ENCODE measurements around the gene TRPM7. TPM values are rescaled to one million over a fixed set of nuclear protein-coding genes. Genes with fewer than 3 reads are reported as not detected.

The TRPM7 gene
- total RNA-seq, 3 donors from 2014 or later (not counting 1 experiment from before 2014, with no cell fraction given), result 41.8 to 54.4 (median 50.9) TPM

- TF ChIP-seq, protein P1, sequence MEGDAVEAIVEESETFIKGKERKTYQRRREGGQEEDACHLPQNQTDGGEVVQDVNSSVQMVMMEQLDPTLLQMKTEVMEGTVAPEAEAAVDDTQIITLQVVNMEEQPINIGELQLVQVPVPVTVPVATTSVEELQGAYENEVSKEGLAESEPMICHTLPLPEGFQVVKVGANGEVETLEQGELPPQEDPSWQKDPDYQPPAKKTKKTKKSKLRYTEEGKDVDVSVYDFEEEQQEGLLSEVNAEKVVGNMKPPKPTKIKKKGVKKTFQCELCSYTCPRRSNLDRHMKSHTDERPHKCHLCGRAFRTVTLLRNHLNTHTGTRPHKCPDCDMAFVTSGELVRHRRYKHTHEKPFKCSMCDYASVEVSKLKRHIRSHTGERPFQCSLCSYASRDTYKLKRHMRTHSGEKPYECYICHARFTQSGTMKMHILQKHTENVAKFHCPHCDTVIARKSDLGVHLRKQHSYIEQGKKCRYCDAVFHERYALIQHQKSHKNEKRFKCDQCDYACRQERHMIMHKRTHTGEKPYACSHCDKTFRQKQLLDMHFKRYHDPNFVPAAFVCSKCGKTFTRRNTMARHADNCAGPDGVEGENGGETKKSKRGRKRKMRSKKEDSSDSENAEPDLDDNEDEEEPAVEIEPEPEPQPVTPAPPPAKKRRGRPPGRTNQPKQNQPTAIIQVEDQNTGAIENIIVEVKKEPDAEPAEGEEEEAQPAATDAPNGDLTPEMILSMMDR (IDR thresholded peaks at IDR 0.05), result no peak
- Histone ChIP-seq H3K36me3 (ENCODE audit: control insufficient read depth, insufficient read depth, low read length) (no peaks in the 10 kb centered on the region), H3K4me3 (ENCODE audit: low read length) (no peak overlapping the region), H3K9me3 (ENCODE audit: control insufficient read depth, insufficient read depth, low read length) (no peaks in the 10 kb centered on the region), H3K27ac (ENCODE audit: low read length) (no peak overlapping the region), H3K4me1 (ENCODE audit: control insufficient read depth, insufficient read depth, low read length) (no peaks in the 10 kb centered on the region), H3K27me3 (ENCODE audit: control insufficient read depth, insufficient read depth, low read length) (no peaks in the 10 kb centered on the region)
- H3K27me3 Mint-ChIP-seq (ENCODE audit: low read depth in 2 of 2), result peaks cover 0 to 10% of the 10 kb centered on the region in 2 donors
- WGBS (ENCODE audit: insufficient coverage), result 86% methylated on average over 1 of the region's 2 CpGs
- H3K36me3 Mint-ChIP-seq, result no peaks in the 10 kb centered on the region
- no peaks in the 10 kb centered on the region for H3K4me1 Mint-ChIP-seq
- ATAC-seq (no peak), DNase-seq (no peak)
- H3K9me3 Mint-ChIP-seq, result no peaks in the 10 kb centered on the region
- H3K27ac Mint-ChIP-seq, result no peak overlapping the region
- no peak overlapping the region for H3K4me3 Mint-ChIP-seq
- intact Hi-C loops (cut with micrococcal nuclease), result no loop called here
Observed at GRCh38 chr15:50542887-50543210, 143.7 kb downstream of the TRPM7 start.

- ATAC-seq, result no peak
- TF ChIP-seq, protein P1 (IDR thresholded peaks at IDR 0.05), result no peak
Observed at GRCh38 chr15:50531766-50532165, 154.8 kb downstream of the TRPM7 start.

DNA sequence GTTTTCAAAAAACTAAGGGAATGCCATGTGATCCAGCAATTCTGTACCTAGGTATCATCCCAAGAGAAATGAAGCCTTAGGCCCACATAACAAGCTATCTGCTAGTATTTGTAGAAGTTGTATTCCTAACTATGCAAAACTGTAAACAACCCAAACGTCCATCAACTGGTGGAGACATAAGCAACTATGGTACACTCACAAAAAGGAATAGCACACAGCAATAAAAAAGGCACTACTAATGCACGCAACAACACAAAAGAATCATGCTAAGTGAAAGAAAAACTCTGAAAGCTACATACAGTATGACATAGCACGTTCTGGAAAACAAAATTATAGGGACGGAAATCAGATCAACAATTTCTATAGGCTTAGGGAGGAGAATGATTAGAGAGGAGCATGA, 155.4 kb downstream of the TRPM7 start:
- Histone ChIP-seq H3K27ac (ENCODE audit: low read length) (no peak overlapping the region), H3K36me3 (ENCODE audit: control insufficient read depth, insufficient read depth, low read length) (no peaks in the 10 kb centered on the region), H3K27me3 (ENCODE audit: control insufficient read depth, insufficient read depth, low read length) (no peaks in the 10 kb centered on the region), H3K9me3 (ENCODE audit: control insufficient read depth, insufficient read depth, low read length) (no peaks in the 10 kb centered on the region), H3K4me3 (ENCODE audit: low read length) (no peak overlapping the region), H3K4me1 (ENCODE audit: control insufficient read depth, insufficient read depth, low read length) (no peaks in the 10 kb centered on the region)
- Mint-ChIP-seq H3K4me1 (no peaks in the 10 kb centered on the region), H3K4me3 (no peak overlapping the region), H3K27me3 (ENCODE audit: low read depth in 2 of 2) (peaks cover 0 to 3% of the 10 kb centered on the region in 2 donors), H3K9me3 (no peaks in the 10 kb centered on the region), H3K36me3 (no peaks in the 10 kb centered on the region), H3K27ac (no peak overlapping the region)
- WGBS (ENCODE audit: insufficient coverage), result 96% methylated on average over 3 of the region's 4 CpGs
- TF ChIP-seq, protein P1 (IDR thresholded peaks at IDR 0.05), result no peak
- DNase-seq (no peak), ATAC-seq (no peak)
- intact Hi-C loops (cut with micrococcal nuclease), result no loop called here

More at GRCh38 chr15:50531766-50532165, 154.8 kb downstream of the TRPM7 start:
- no peaks in the 10 kb centered on the region for H3K4me1 Mint-ChIP-seq
- intact Hi-C loops (cut with micrococcal nuclease), result no loop called here
- peaks cover 0 to 3% of the 10 kb centered on the region in 2 donors for H3K27me3 Mint-ChIP-seq (ENCODE audit: low read depth in 2 of 2)
- Histone ChIP-seq H3K9me3 (ENCODE audit: control insufficient read depth, insufficient read depth, low read length) (no peaks in the 10 kb centered on the region), H3K36me3 (ENCODE audit: control insufficient read depth, insufficient read depth, low read length) (no peaks in the 10 kb centered on the region), H3K27me3 (ENCODE audit: control insufficient read depth, insufficient read depth, low read length) (no peaks in the 10 kb centered on the region), H3K4me1 (ENCODE audit: control insufficient read depth, insufficient read depth, low read length) (no peaks in the 10 kb centered on the region), H3K27ac (ENCODE audit: low read length) (no peak overlapping the region), H3K4me3 (ENCODE audit: low read length) (no peak overlapping the region)
- no peak overlapping the region for H3K4me3 Mint-ChIP-seq
- DNase-seq, result no peak
- H3K27ac Mint-ChIP-seq, result no peak overlapping the region
- 74% methylated on average over 4 of the region's 4 CpGs for WGBS (ENCODE audit: insufficient coverage)
- H3K9me3 Mint-ChIP-seq, result no peaks in the 10 kb centered on the region
- H3K36me3 Mint-ChIP-seq, result no peaks in the 10 kb centered on the region

DNA sequence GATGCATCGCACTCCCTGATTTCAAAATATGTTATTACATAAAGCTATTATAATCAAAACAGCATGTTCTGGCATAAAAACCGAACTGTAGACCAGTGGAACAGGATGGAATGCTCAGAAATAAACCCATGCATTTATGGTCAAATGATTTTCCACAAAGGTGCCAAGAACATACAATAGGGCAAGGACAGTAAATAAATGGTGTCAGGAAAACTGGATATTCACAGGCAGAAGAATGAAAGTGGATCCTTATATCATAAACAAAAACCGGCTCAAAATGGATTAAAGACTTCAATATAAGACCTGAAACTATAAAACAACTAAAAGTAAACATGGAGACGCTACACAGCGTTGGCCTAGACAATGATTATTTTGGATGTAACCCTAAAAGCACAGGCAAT, 162.7 kb downstream of the TRPM7 start:
- intact Hi-C loops (cut with micrococcal nuclease), result no loop called here
- H3K4me3 Mint-ChIP-seq, result no peak overlapping the region
- 98% methylated on average over 4 of the region's 5 CpGs for WGBS (ENCODE audit: insufficient coverage)

More for the DNA sequence above, 162.7 kb downstream of the TRPM7 start:
- Histone ChIP-seq H3K36me3 (ENCODE audit: control insufficient read depth, insufficient read depth, low read length) (no peaks in the 10 kb centered on the region), H3K4me1 (ENCODE audit: control insufficient read depth, insufficient read depth, low read length) (no peaks in the 10 kb centered on the region), H3K27me3 (ENCODE audit: control insufficient read depth, insufficient read depth, low read length) (no peaks in the 10 kb centered on the region), H3K9me3 (ENCODE audit: control insufficient read depth, insufficient read depth, low read length) (no peaks in the 10 kb centered on the region), H3K27ac (ENCODE audit: low read length) (no peak overlapping the region), H3K4me3 (ENCODE audit: low read length) (no peak overlapping the region)
- H3K36me3 Mint-ChIP-seq, result no peaks in the 10 kb centered on the region
- H3K9me3 Mint-ChIP-seq, result no peaks in the 10 kb centered on the region
- no peak overlapping the region for H3K27ac Mint-ChIP-seq
- no peaks in the 10 kb centered on the region for H3K4me1 Mint-ChIP-seq
- H3K27me3 Mint-ChIP-seq (ENCODE audit: low read depth in 2 of 2), result no peaks in the 10 kb centered on the region
- no peak for ATAC-seq
- no peak for DNase-seq
- TF ChIP-seq, protein P1 (IDR thresholded peaks at IDR 0.05), result no peak
